DOHH2 (cell line): ENCODE results near the gene PRDM15.

Source experiments
- CTCF ChIP-seq: fragments of 200-600 bp; sonication (generic); IDR thresholded peaks from one replicate; pipeline ENCODE4 v1.5.1; 2014; ENCODE audit warnings: antibody characterized with exemption, mild to moderate bottlenecking, low read depth, low read length; ENCODE audit not compliant: poor library complexity, severe bottlenecking
- EZH2phosphoT487 ChIP-seq: fragments of 200-600 bp; sonication (generic); IDR thresholded peaks from 2 replicates; pipeline ENCODE4 v1.6.1; 2017; ENCODE audit warnings: borderline replicate concordance, mild to moderate bottlenecking, antibody characterized with exemption, low read length, moderate library complexity, mixed read lengths

GRCh38 chr21:41856572-41856971 is 22.6 kb downstream of the PRDM15 start:
- TF ChIP-seq CTCF (no peak), EZH2phosphoT487 (no peak)
